Measurements from ENCODE around the gene ZNF587.
"Not testable (repeated sequence)": the region's sequence is repeated elsewhere in the genome, so short reads cannot be mapped to it uniquely, and the experiment has no call there.

GRCh38 chr19:57873883-57874799 is 24.5 kb downstream of the ZNF587 start:
- TF ChIP-seq CTCF, EP300, POLR2A, POLR2AphosphoS5 (IDR thresholded peaks at IDR 0.05): not testable (repeated sequence)

Measured in gastroesophageal sphincter (tissue), 3 donors.